ENCODE data around the gene FRMD4A. TPM values are rescaled to one million over a fixed set of nuclear protein-coding genes. Genes with fewer than 3 reads are reported as not detected.

The FRMD4A gene
- total and polyA plus RNA-seq, 7 donors = 2.9 to 9.1 (median 6.2) TPM

DNA sequence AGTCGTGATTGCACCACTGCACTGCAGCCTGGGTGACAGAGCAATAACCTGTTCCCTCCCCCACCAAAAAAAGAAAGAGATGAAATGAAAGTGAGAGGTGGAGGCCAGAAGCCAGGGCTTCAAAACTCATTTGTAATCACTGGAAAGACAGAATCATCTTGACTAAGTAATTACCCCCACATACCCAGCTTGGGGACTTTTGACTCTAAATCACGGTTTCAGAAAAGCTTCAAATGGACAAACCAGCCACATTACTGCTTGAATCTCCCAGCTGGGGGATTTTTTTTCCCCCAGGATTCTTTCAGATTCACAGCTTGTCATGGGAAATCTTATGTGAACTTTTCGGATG, 361.0 kb downstream of the FRMD4A start:
- Histone ChIP-seq H3K4me3 (no peak overlapping the region), H3K4me1 (no peaks in the 10 kb centered on the region), H3K27me3 (ENCODE audit: insufficient read depth in 3 of 3, low read length in 2 of 3) (no peaks in the 10 kb centered on the region), H3K36me3 (ENCODE audit: insufficient read depth in 1 of 2, low read depth in 1 of 2) (no peaks in the 10 kb centered on the region), H3K9me3 (no peaks in the 10 kb centered on the region), H3K27ac (no peak overlapping the region)
- intact Hi-C loops (cut with DNase I) = loop anchor here in 1 of 2 donors (10.0 kb wide), 1 partner anchor 185 kb away; no protein-coding TSS in a partner anchor
- TF ChIP-seq, protein P1, sequence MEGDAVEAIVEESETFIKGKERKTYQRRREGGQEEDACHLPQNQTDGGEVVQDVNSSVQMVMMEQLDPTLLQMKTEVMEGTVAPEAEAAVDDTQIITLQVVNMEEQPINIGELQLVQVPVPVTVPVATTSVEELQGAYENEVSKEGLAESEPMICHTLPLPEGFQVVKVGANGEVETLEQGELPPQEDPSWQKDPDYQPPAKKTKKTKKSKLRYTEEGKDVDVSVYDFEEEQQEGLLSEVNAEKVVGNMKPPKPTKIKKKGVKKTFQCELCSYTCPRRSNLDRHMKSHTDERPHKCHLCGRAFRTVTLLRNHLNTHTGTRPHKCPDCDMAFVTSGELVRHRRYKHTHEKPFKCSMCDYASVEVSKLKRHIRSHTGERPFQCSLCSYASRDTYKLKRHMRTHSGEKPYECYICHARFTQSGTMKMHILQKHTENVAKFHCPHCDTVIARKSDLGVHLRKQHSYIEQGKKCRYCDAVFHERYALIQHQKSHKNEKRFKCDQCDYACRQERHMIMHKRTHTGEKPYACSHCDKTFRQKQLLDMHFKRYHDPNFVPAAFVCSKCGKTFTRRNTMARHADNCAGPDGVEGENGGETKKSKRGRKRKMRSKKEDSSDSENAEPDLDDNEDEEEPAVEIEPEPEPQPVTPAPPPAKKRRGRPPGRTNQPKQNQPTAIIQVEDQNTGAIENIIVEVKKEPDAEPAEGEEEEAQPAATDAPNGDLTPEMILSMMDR (IDR thresholded peaks at IDR 0.05) = no peak
- WGBS, 3 donors = 74 to 79% (median 78%) methylated on average over 3 of the region's 3 CpGs
- no peak for DNase-seq
- ATAC-seq = no peak

DNA sequence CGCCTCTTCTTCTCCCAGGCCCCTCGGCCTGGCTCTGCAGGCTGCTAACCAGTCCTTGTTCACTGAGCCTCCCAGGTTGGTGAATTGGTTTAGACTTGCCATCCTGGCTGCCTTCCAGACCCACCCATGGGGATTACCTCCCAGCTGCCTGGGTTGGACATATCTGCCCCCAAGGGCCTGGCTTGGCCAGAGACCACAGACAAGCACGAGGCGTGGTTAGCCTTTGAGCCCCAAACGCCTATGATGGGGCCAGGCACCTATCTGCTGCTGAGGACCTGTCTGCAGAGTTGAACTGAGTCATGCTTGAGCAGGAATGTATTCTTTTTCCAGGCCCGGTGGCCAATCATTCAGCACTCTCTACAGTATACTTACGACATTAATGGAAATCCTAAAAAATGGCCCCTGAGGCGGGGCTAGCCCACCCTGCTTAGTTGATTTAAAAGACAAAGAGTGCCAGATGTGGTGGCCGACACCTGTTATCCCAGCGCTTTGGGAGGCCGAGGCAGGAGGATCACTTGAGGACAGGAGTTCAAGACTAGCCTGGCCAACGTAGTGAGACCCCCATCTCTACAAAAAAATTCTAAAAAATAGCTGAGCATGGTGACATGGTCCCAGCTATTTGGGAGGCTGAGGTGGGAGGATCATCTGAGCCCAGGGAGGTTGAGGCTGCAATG, 361.5 kb downstream of the FRMD4A start:
- Histone ChIP-seq H3K4me1 (no peaks in the 10 kb centered on the region), H3K9me3 (no peaks in the 10 kb centered on the region), H3K4me3 (no peak overlapping the region), H3K36me3 (ENCODE audit: insufficient read depth in 1 of 2, low read depth in 1 of 2) (no peaks in the 10 kb centered on the region), H3K27ac (no peak overlapping the region), H3K27me3 (ENCODE audit: insufficient read depth in 3 of 3, low read length in 2 of 3) (no peaks in the 10 kb centered on the region)
- no peak for DNase-seq
- TF ChIP-seq, protein P1 (IDR thresholded peaks at IDR 0.05) = no peak
- 83 to 87% (median 83%) methylated on average over 12 of the region's 12 CpGs for WGBS, 3 donors
- intact Hi-C loops (cut with DNase I) = loop anchor here in 1 of 2 donors (10.0 kb wide), 1 partner anchor 184 kb away; no protein-coding TSS in a partner anchor
- ATAC-seq = no peak

DNA sequence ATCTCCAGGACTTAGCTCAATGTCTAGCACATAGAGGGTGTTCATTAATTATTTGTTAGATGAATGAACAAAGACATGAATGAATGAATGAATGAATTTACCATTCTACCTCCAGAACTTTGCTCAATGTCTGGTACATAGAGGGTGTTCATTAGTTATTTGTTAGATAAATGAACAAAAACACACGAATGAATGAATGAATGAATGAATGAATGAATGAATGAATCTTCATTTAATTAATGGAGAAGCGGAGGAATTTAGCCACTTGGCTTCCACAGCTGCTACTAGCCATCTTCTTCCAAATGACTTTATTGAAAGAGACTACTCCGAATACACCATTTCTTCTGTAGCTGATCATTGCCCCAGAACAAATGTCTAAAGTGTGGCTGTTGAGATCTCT, 368.9 kb downstream of the FRMD4A start:
- 75 to 83% (median 83%) methylated on average over 3 of the region's 3 CpGs for WGBS, 3 donors

DNA sequence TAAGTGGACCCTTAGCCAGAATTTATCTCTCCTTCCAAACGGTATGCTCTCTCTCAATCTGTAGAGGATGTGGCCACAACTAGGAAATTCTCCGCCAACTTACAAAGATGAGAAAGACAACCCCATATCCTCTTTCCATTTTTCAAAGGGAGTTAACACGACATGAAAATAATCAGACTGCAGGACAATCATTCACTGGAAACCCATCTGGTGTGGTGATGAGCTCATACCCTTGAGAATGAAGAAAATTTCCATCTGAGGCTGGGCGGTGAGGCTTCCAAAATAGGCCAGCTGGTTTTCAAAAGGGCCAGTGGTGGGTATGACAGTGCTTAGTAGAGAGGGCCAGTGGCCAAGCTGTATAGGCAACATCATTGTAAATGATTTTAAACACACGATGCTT, 369.6 kb downstream of the FRMD4A start:
- no peaks in the 10 kb centered on the region for H3K36me3 ChIP-seq (ENCODE audit: insufficient read depth in 1 of 2, low read depth in 1 of 2)
- H3K27ac ChIP-seq = no peak overlapping the region
- no peaks in the 10 kb centered on the region for H3K9me3 ChIP-seq
- 22 to 27% (median 26%) methylated on average over 5 of the region's 5 CpGs for WGBS, 3 donors
- no peak overlapping the region for H3K4me3 ChIP-seq
- intact Hi-C loops (cut with DNase I) = loop anchor here in 1 of 2 donors (10.0 kb wide), 1 partner anchor 176 kb away; no protein-coding TSS in a partner anchor
- peak in 3 of 4 donors; percentile 41 to 68 (median 61) for ATAC-seq
- DNase-seq = no peak
- TF ChIP-seq, protein P1 (IDR thresholded peaks at IDR 0.05) = no peak
- no peaks in the 10 kb centered on the region for H3K4me1 ChIP-seq
- H3K27me3 ChIP-seq (ENCODE audit: insufficient read depth in 3 of 3, low read length in 2 of 3) = no peaks in the 10 kb centered on the region

More for the DNA sequence above, 368.9 kb downstream of the FRMD4A start:
- H3K4me3 ChIP-seq = no peak overlapping the region
- ATAC-seq (no peak), DNase-seq (no peak)
- no peaks in the 10 kb centered on the region for H3K27me3 ChIP-seq (ENCODE audit: insufficient read depth in 3 of 3, low read length in 2 of 3)
- no peaks in the 10 kb centered on the region for H3K4me1 ChIP-seq
- no peaks in the 10 kb centered on the region for H3K36me3 ChIP-seq (ENCODE audit: insufficient read depth in 1 of 2, low read depth in 1 of 2)
- intact Hi-C loops (cut with DNase I) = loop anchor here in 1 of 2 donors (10.0 kb wide), 1 partner anchor 177 kb away; no protein-coding TSS in a partner anchor
- no peak overlapping the region for H3K27ac ChIP-seq
- TF ChIP-seq, protein P1 (IDR thresholded peaks at IDR 0.05) = no peak
- H3K9me3 ChIP-seq = no peaks in the 10 kb centered on the region

Data from psoas muscle (tissue), 8 donors.